ENCODE results near the gene TMEM100. TPM values are rescaled to one million over a fixed set of nuclear protein-coding genes. Genes with fewer than 3 reads are reported as not detected.

The TMEM100 gene, protein sequence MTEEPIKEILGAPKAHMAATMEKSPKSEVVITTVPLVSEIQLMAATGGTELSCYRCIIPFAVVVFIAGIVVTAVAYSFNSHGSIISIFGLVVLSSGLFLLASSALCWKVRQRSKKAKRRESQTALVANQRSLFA
- 0.07 and 3.1 TPM in 2 replicates for total RNA-seq

GRCh38 chr17:55722742-55723487, at the start of gene TMEM100:
TMEM100 (minus strand) TSS chr17:55722864; CDS start chr17:55721070, 1,794 bp downstream.

GRCh38 chr17:55750750-55751657, 28.3 kb upstream of the TMEM100 start, which contains the start of gene PCTP:
PCTP (plus strand) TSS chr17:55751051; CDS start chr17:55751104, 53 bp downstream.

Other genes starting within 250 kb of the TMEM100 start
- gene SMIM36, start 211.4 kb downstream of the TMEM100 start, total RNA-seq = not detected in 2 replicates
- 9.0 and 10.3 TPM in 2 replicates for gene PCTP, start 28.2 kb upstream of the TMEM100 start, total RNA-seq